Endodermal cell (in vitro differentiated cells): ENCODE results near the gene SOWAHD. TPM values are rescaled to one million over a fixed set of nuclear protein-coding genes. Genes with fewer than 3 reads are reported as not detected.
A peak's percentile ranks its signal among the peaks of the same experiment; 100 is the strongest.

Source experiments
- DNase-seq: peaks from one replicate; pipeline ENCODE4 v3.0.0-alpha.2; 2017
- H3K27ac ChIP-seq: 2 replicates; pipeline ENCODE4 v1.5.1; 2013; ENCODE audit warnings: mild to moderate bottlenecking, low read depth, low read length, moderate library complexity
- H3K27me3 ChIP-seq: 2 replicates; pipeline ENCODE4 v1.6.1; 2013; ENCODE audit warnings: mild to moderate bottlenecking, low read length, moderate library complexity; ENCODE audit not compliant: insufficient read depth, control insufficient read depth, poor library complexity, severe bottlenecking
- H3K36me3 ChIP-seq: 2 replicates; pipeline ENCODE4 v1.7.0; 2013; ENCODE audit warnings: mild to moderate bottlenecking, low read length, moderate library complexity; ENCODE audit not compliant: control insufficient read depth, insufficient read depth
- H3K4me1 ChIP-seq: one replicate; pipeline ENCODE4 v1.7.0; 2013; ENCODE audit warnings: low read length; ENCODE audit not compliant: control insufficient read depth, insufficient read depth
- H3K4me3 ChIP-seq: 2 replicates; pipeline ENCODE4 v1.5.1; 2013; ENCODE audit warnings: mild to moderate bottlenecking, low read length, moderate library complexity
- H3K9ac ChIP-seq: 2 replicates; pipeline ENCODE4 v1.6.1; 2013; ENCODE audit warnings: mild to moderate bottlenecking, low read length, moderate library complexity; ENCODE audit not compliant: poor library complexity, severe bottlenecking; ENCODE audit errors: extremely low read depth
- H3K9me3 ChIP-seq: 2 replicates; pipeline ENCODE4 v1.6.1; 2013; ENCODE audit warnings: mild to moderate bottlenecking, low read length, moderate library complexity; ENCODE audit not compliant: control insufficient read depth
- H3K27ac Mint-ChIP-seq: 2 replicates; pipeline ENCODE4 v1.8.0; 2020; ENCODE audit warnings: mixed read lengths
- H3K27me3 Mint-ChIP-seq: 2 replicates; pipeline ENCODE4 v1.8.0; 2021; ENCODE audit warnings: mild to moderate bottlenecking, mixed read lengths; ENCODE audit not compliant: insufficient read depth
- H3K36me3 Mint-ChIP-seq: 2 replicates; pipeline ENCODE4 v1.8.0; 2020; ENCODE audit warnings: low read depth, mixed read lengths
- H3K4me1 Mint-ChIP-seq: 2 replicates; pipeline ENCODE4 v1.8.0; 2020; ENCODE audit warnings: mixed read lengths
- H3K4me3 Mint-ChIP-seq: 2 replicates; pipeline ENCODE4 v1.8.0; 2020; ENCODE audit warnings: mild to moderate bottlenecking, moderate library complexity, mixed read lengths
- H3K9me3 Mint-ChIP-seq: 2 replicates; pipeline ENCODE4 v1.8.0; 2020; ENCODE audit warnings: mild to moderate bottlenecking, mixed read lengths
- CTCF ChIP-seq: fragments of 200-600 bp; sonication (generic); conservative IDR thresholded peaks from 2 replicates; pipeline ENCODE4 v1.5.0; 2021; ENCODE audit warnings: antibody characterized with exemption, mild to moderate bottlenecking
- WGBS, 2 experiments: methylation state at CpG; one replicate each; pipeline versions ENCODE4 v1.1.5 to v1.1.7; 2013; ENCODE audit warnings: missing lambda C conversion rate in 2 of 2, mixed read lengths in 1 of 2; ENCODE audit not compliant: insufficient coverage in 1 of 2, insufficient read length in 1 of 2; 5-methylcytosine and 5-hydroxymethylcytosine counted together
- total RNA-seq, 2 donors: library from RNA; stranded (reverse); fragmentation: NEBNext Ultra II Directional in 1 of 2; extraction: Animal tissue kit (Norgen Biotek cat#: 25700) in 1 of 2; gene quantifications; 2 replicates in 1 of 2; 3 replicates in 1 of 2; pipeline ENCODE4 v1.2.1, GENCODE V29; 2021

Gene SOWAHD
- total RNA-seq, 2 donors from 2014 or later: 1.7 to 2.7 TPM

GRCh38 chrX:119760026-119760877 is 1.9 kb downstream of the SOWAHD start:
- H3K9me3 ChIP-seq: no peaks in the 10 kb centered on the region
- Mint-ChIP-seq H3K27ac (no peak overlapping the region), H3K9me3 (peaks cover 59% of the 10 kb centered on the region), H3K27me3 (peaks cover 19% of the 10 kb centered on the region), H3K4me3 (peak overlapping the region; percentile 66), H3K4me1 (peaks cover 6% of the 10 kb centered on the region), H3K36me3 (peaks cover 2% of the 10 kb centered on the region)
- no peak overlapping the region for H3K27ac ChIP-seq
- no peaks in the 10 kb centered on the region for H3K4me1 ChIP-seq
- no peak for DNase-seq
- peaks cover 13% of the 10 kb centered on the region for H3K27me3 ChIP-seq
- no peaks in the 10 kb centered on the region for H3K36me3 ChIP-seq
- no peak for TF ChIP-seq CTCF
- H3K4me3 ChIP-seq: no peak overlapping the region
- 86% methylated on average over 15 of the region's 18 CpGs; no CpG with 5 or more reads in 1 of the 2 experiments for WGBS, 2 experiments
- no peak overlapping the region for H3K9ac ChIP-seq

GRCh38 chrX:119762718-119763117 is 4.3 kb downstream of the SOWAHD start:
- Histone ChIP-seq H3K27ac (no peak overlapping the region), H3K36me3 (no peaks in the 10 kb centered on the region), H3K9me3 (no peaks in the 10 kb centered on the region), H3K27me3 (peaks cover 13% of the 10 kb centered on the region), H3K4me1 (no peaks in the 10 kb centered on the region), H3K4me3 (no peak overlapping the region), H3K9ac (no peak overlapping the region)
- no peak for TF ChIP-seq CTCF
- peaks cover 54% of the 10 kb centered on the region for H3K9me3 Mint-ChIP-seq
- no peak overlapping the region for H3K27ac Mint-ChIP-seq
- H3K27me3 Mint-ChIP-seq: peaks cover 19% of the 10 kb centered on the region
- no peaks in the 10 kb centered on the region for H3K4me1 Mint-ChIP-seq
- peaks cover 2% of the 10 kb centered on the region for H3K36me3 Mint-ChIP-seq
- H3K4me3 Mint-ChIP-seq: no peak overlapping the region
- DNase-seq: no peak
- 88% methylated on average over 3 of the region's 3 CpGs; no CpG with 5 or more reads in 1 of the 2 experiments for WGBS, 2 experiments

- no peaks in the 10 kb centered on the region for H3K9me3 ChIP-seq
- H3K36me3 ChIP-seq: no peaks in the 10 kb centered on the region
- Mint-ChIP-seq H3K4me3 (no peak overlapping the region), H3K27me3 (peaks cover 17% of the 10 kb centered on the region), H3K4me1 (no peaks in the 10 kb centered on the region), H3K27ac (no peak overlapping the region), H3K36me3 (peaks cover 4% of the 10 kb centered on the region), H3K9me3 (peaks cover 54% of the 10 kb centered on the region)
- no peak for TF ChIP-seq CTCF
- no peak overlapping the region for H3K9ac ChIP-seq
- 50 to 67% methylated on average over 3 to 7 of the region's 7 CpGs for WGBS, 2 experiments
- H3K4me3 ChIP-seq: no peak overlapping the region
- H3K27ac ChIP-seq: no peak overlapping the region
- H3K27me3 ChIP-seq: peaks cover 13% of the 10 kb centered on the region
- H3K4me1 ChIP-seq: no peaks in the 10 kb centered on the region
- DNase-seq: no peak
These were observed 4.8 kb downstream of the SOWAHD start for GRCh38 chrX:119763181-119763580.
